Activated effector memory CD4-positive, alpha-beta T cell treated with anti-CD3 and anti-CD28 coated beads, Interleukin-2, amount 50 U/mL, for 16 hours (primary cell): ENCODE results near the gene HPF1.

ENCODE experiments used
- DNase-seq: peaks from one replicate; pipeline ENCODE4 v3.0.0-alpha.2; 2020

HPF1 gene

GRCh38 chr4:169730564-169730963, 27.2 kb downstream of the HPF1 start:
- no peak for DNase-seq

- DNase-seq, result no peak
Measured at GRCh38 chr4:169727616-169728015, 30.1 kb downstream of the HPF1 start.

GRCh38 chr4:169724260-169724659, 33.5 kb downstream of the HPF1 start:
- no peak for DNase-seq

- DNase-seq, result no peak
Measured at GRCh38 chr4:169723207-169723965, 34.4 kb downstream of the HPF1 start.

GRCh38 chr4:169720529-169720928, 37.2 kb downstream of the HPF1 start:
- DNase-seq, result no peak

- no peak for DNase-seq
Measured at GRCh38 chr4:169716677-169717076, 41.1 kb downstream of the HPF1 start.

GRCh38 chr4:169715826-169716225, 41.9 kb downstream of the HPF1 start:
- no peak for DNase-seq

GRCh38 chr4:169707958-169708643, 49.6 kb downstream of the HPF1 start:
- no peak for DNase-seq

- DNase-seq, result no peak
Measured at GRCh38 chr4:169698331-169698730, 59.4 kb downstream of the HPF1 start.

- no peak for DNase-seq
Measured at GRCh38 chr4:169690787-169691186, 67.0 kb downstream of the HPF1 start.

GRCh38 chr4:169689681-169690080, 68.1 kb downstream of the HPF1 start:
- DNase-seq, result no peak

- DNase-seq, result no peak
Measured at GRCh38 chr4:169682372-169683047, 75.2 kb downstream of the HPF1 start.
